Neural cell (in vitro differentiated cells): Measurements from ENCODE around the gene ZNF775.

ENCODE experiments used
- CTCF ChIP-seq: fragments of 450-650 bp; IDR thresholded peaks from 2 replicates; pipeline ENCODE4 v1.5.1; 2014; ENCODE audit warnings: antibody characterized with exemption, mild to moderate bottlenecking, moderate library complexity; ENCODE audit not compliant: poor library complexity, severe bottlenecking
- EZH2 ChIP-seq: fragments of 200-600, 300-800 bp; shearing (Covaris generic), sonication (generic); IDR thresholded peaks from 2 replicates; pipeline ENCODE4 v1.6.1; 2014; ENCODE audit warnings: antibody characterized with exemption, low read length, borderline replicate concordance, mild to moderate bottlenecking; ENCODE audit not compliant: insufficient read depth, poor library complexity, severe bottlenecking
- POLR2AphosphoS5 ChIP-seq: IDR thresholded peaks from 2 replicates; pipeline ENCODE4 v1.6.1; 2012
- TAF1 ChIP-seq: IDR thresholded peaks from 2 replicates; pipeline ENCODE4 v1.6.1; 2012; ENCODE audit warnings: low read depth
- TF ChIP-seq, protein P1 (sequence below): IDR thresholded peaks from 2 replicates; pipeline ENCODE4 v1.6.1; 2012; ENCODE audit warnings: borderline replicate concordance

DNA sequence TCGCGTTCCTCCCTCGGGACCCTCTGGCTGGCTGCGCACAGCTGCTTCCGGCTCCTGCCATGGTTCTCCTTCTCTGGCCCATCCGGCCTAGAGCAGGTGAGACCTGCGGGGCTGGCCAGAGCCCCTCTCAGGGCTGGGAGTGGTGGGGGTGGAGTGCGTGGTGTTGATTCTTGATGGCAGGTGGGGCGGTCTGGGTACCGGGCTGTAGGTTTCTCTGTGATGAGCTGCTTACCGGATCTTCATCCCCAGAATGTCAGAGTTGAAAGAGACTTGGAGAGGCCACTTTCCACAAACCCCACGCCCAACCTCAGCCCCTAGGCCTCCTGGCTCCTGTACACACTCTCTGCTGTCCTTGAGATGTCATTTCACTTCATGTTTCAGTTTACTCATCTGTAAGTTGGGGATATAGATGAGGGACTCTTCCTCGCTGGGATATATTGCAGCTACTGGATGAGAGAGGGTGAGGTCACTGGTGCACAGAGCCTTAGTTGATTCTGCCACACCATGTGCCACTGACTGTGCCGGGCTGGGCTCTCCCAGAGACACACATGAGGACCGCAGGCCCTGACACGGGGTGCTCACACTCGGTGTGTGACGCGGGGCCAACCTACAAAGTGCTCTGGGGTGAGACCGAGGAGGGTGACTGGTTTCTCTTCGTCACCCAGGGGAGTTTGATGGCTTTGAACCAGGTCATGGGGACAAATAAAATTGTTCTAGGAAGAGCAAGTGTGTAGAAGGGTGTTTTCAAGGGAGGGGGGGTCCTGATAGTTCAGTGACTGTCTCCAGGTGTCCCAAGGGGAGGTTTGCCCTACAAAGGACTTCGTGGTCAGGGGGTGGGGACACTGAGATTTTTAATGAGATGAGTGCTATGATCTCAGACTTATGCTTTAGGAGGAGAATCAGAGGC lies 29.5 kb downstream of the ZNF775 start:
- TF ChIP-seq POLR2AphosphoS5 (no peak), CTCF (no peak), EZH2 (no peak), TAF1 (no peak)
- TF ChIP-seq, protein P1, sequence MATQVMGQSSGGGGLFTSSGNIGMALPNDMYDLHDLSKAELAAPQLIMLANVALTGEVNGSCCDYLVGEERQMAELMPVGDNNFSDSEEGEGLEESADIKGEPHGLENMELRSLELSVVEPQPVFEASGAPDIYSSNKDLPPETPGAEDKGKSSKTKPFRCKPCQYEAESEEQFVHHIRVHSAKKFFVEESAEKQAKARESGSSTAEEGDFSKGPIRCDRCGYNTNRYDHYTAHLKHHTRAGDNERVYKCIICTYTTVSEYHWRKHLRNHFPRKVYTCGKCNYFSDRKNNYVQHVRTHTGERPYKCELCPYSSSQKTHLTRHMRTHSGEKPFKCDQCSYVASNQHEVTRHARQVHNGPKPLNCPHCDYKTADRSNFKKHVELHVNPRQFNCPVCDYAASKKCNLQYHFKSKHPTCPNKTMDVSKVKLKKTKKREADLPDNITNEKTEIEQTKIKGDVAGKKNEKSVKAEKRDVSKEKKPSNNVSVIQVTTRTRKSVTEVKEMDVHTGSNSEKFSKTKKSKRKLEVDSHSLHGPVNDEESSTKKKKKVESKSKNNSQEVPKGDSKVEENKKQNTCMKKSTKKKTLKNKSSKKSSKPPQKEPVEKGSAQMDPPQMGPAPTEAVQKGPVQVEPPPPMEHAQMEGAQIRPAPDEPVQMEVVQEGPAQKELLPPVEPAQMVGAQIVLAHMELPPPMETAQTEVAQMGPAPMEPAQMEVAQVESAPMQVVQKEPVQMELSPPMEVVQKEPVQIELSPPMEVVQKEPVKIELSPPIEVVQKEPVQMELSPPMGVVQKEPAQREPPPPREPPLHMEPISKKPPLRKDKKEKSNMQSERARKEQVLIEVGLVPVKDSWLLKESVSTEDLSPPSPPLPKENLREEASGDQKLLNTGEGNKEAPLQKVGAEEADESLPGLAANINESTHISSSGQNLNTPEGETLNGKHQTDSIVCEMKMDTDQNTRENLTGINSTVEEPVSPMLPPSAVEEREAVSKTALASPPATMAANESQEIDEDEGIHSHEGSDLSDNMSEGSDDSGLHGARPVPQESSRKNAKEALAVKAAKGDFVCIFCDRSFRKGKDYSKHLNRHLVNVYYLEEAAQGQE: no peak
